Vagina (tissue), 2 donors: Measurements from ENCODE around the gene IYD.

Experiments used
- CTCF ChIP-seq, 3 experiments: fragments of 450-650 bp in 2 of 3; fragments of 200-600 bp in 1 of 3; sonication (generic) in 1 of 3; IDR thresholded peaks; one replicate each; pipeline ENCODE4 v1.5.1; 2017 to 2019; ENCODE audit warnings: antibody characterized with exemption in 3 of 3, mild to moderate bottlenecking in 2 of 3, moderate library complexity in 2 of 3
- POLR2A ChIP-seq, 2 donors: fragments of 450-650 bp; IDR thresholded peaks; one replicate each; pipeline ENCODE4 v1.6.1; 2017; ENCODE audit warnings: antibody characterized with exemption in 2 of 2, mild to moderate bottlenecking in 2 of 2, moderate library complexity in 2 of 2
- POLR2AphosphoS5 ChIP-seq, 2 donors: sonication (generic); formaldehyde crosslinking; IDR thresholded peaks; one replicate each; pipeline ENCODE4 v1.9.0; 2017; ENCODE audit warnings: antibody characterized with exemption in 2 of 2, mild to moderate bottlenecking in 2 of 2, low read depth in 1 of 2; ENCODE audit not compliant: insufficient read depth in 1 of 2

- no peak for TF ChIP-seq CTCF (IDR thresholded peaks at IDR 0.05)
- no peak for TF ChIP-seq POLR2A (IDR thresholded peaks at IDR 0.05)
- TF ChIP-seq POLR2AphosphoS5 (IDR thresholded peaks at IDR 0.05; ENCODE audit: insufficient read depth in 1 of 2, low read depth in 1 of 2) = no peak
These were observed 51.6 kb downstream of the IYD start for GRCh38 chr6:150420428-150420827.
